GM23248 (cell line): ENCODE data around the gene AP2A2.

Source experiments
- EZH2 ChIP-seq: fragments of 200-600 bp; sonication (generic); IDR thresholded peaks from 2 replicates; pipeline ENCODE4 v1.6.1; 2018; ENCODE audit warnings: antibody characterized with exemption, mild to moderate bottlenecking; ENCODE audit not compliant: insufficient read depth, poor library complexity, severe bottlenecking
- EZH2phosphoT487 ChIP-seq: fragments of 200-600 bp; sonication (generic); IDR thresholded peaks from 2 replicates; pipeline ENCODE4 v1.6.1; 2018; ENCODE audit warnings: antibody characterized with exemption, moderate library complexity, mild to moderate bottlenecking, low read depth; ENCODE audit not compliant: insufficient read depth

GRCh38 chr11:1010551-1011319, 85.1 kb downstream of the AP2A2 start:
- TF ChIP-seq EZH2 (no peak), EZH2phosphoT487 (no peak)
